GM21367 (cell line): ENCODE data around the gene IFIT2.
"Not testable (repeated sequence)": the region's sequence is repeated elsewhere in the genome, so short reads cannot be mapped to it uniquely, and the experiment has no call there.

Experiments
- ATAC-seq: cut with Tn5 transposase; IDR thresholded peaks from one replicate; pipeline ENCODE4 v1.9.1; 2021; ENCODE audit not compliant: unreplicated experiment

Gene IFIT2

GRCh38 chr10:89306434-89307268, 4.8 kb downstream of the IFIT2 start:
- ATAC-seq: no peak

GRCh38 chr10:89307269-89307577, 5.4 kb downstream of the IFIT2 start:
- ATAC-seq: no peak

- no peak for ATAC-seq
Measured at GRCh38 chr10:89308266-89308665, 6.4 kb downstream of the IFIT2 start.

GRCh38 chr10:89308736-89309135, 6.9 kb downstream of the IFIT2 start:
- ATAC-seq: no peak

GRCh38 chr10:89309156-89310055, 7.6 kb downstream of the IFIT2 start:
- no peak for ATAC-seq

- no peak for ATAC-seq
Measured at GRCh38 chr10:89310056-89310893, 8.4 kb downstream of the IFIT2 start.

- no peak for ATAC-seq
Measured at GRCh38 chr10:89312973-89313372, 11.1 kb downstream of the IFIT2 start.

GRCh38 chr10:89314676-89315075, 12.8 kb downstream of the IFIT2 start:
- no peak for ATAC-seq

GRCh38 chr10:89318047-89318446, 16.2 kb downstream of the IFIT2 start:
- ATAC-seq: not testable (repeated sequence)

GRCh38 chr10:89325081-89325480, 23.2 kb downstream of the IFIT2 start:
- not testable (repeated sequence) for ATAC-seq

- ATAC-seq: not testable (repeated sequence)
Measured at GRCh38 chr10:89325856-89326255, 24.0 kb downstream of the IFIT2 start.

GRCh38 chr10:89327803-89328441, 26.1 kb downstream of the IFIT2 start, which contains the start of gene IFIT3:
Gene IFIT3 (plus strand): TSS chr10:89327997. CDS start chr10:89328074, 77 bp downstream.
- no peak for ATAC-seq

- ATAC-seq: no peak
Measured at GRCh38 chr10:89329151-89329550, 27.3 kb downstream of the IFIT2 start.

- not testable (repeated sequence) for ATAC-seq
Measured at GRCh38 chr10:89330014-89330413, 28.2 kb downstream of the IFIT2 start.

- ATAC-seq: no peak
Measured at GRCh38 chr10:89330537-89331212, 28.8 kb downstream of the IFIT2 start.

GRCh38 chr10:89331487-89332122, 29.8 kb downstream of the IFIT2 start:
- ATAC-seq: not testable (repeated sequence)

GRCh38 chr10:89332123-89332633, 30.3 kb downstream of the IFIT2 start:
- ATAC-seq: peak; percentile 31

- no peak for ATAC-seq
Measured at GRCh38 chr10:89335226-89335625, 33.4 kb downstream of the IFIT2 start.

GRCh38 chr10:89336241-89336640, 34.4 kb downstream of the IFIT2 start:
- no peak for ATAC-seq
